SK-N-MC (cell line): ENCODE data around the gene TNPO1.

Experiments used
- EZH2 ChIP-seq: fragments of 200-600 bp; sonication (generic); IDR thresholded peaks from one replicate; pipeline ENCODE4 v1.6.1; 2017; ENCODE audit warnings: antibody characterized with exemption
- FOXP2 ChIP-seq: optimal IDR thresholded peaks from 2 replicates; pipeline ENCODE3; 2011; ENCODE audit warnings: mild to moderate bottlenecking, moderate library complexity; ENCODE audit not compliant: insufficient read depth; ENCODE audit errors: extremely low read length, control extremely low read depth
- POLR2AphosphoS5 ChIP-seq: IDR thresholded peaks from 2 replicates; pipeline ENCODE4 v1.6.1; 2012; ENCODE audit warnings: mild to moderate bottlenecking, low read depth, low read length, borderline replicate concordance

DNA sequence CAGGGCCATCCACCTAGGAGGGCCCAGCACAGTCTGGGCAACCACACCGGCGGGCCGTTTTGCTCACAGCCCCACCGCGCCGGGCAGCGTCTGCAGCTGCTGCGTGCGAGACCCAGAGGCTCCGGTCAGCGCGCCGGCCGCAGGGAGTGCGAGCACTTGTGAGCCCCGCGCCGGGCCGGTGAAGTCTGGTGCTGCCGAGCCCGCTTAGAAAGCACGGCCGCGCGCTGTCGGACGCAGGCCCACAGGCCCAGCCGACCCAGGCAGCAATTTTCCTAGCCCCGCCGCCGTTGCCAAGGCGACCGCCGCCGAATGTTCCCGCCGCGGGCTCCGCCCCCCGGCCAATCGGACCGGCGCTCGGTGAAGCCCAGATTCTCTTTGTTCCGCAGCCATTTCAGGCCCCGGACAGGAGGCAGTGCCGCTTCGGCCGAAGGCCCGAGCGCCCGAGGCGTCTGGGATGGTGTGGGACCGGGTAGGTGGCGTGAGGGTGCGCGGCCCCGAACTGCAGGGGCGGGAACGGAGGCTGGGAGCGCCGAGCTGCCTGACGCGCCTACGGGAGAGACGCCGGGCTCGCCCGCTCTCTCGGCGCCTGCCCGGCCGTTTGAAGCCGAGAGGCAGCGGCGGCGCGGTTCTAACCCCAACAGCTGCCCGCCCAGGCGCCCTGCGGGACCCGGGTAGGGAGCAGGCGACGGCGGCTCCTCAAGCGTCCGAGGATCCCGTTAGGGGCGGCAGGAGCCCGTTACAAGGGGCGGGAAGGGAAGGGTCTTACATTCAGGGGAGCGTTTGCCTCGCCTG is at the start of gene TNPO1:
- no peak for TF ChIP-seq EZH2
- TF ChIP-seq POLR2AphosphoS5 = peak; percentile 92
- no peak for TF ChIP-seq FOXP2
